Measurements from ENCODE around the gene MT1F.

- TF ChIP-seq CTCF (IDR thresholded peaks at IDR 0.05; ENCODE audit: borderline replicate concordance, extremely low read depth, low read length, poor library complexity, severe bottlenecking): no peak
- TF ChIP-seq EZH2 (IDR thresholded peaks at IDR 0.05; ENCODE audit: borderline replicate concordance, low read depth, low read length, severe bottlenecking): no peak
These were observed 26.6 kb downstream of the MT1F start for GRCh38 chr16:56684256-56684925.
